ENCODE measurements around the gene LRGUK. TPM values are rescaled to one million over a fixed set of nuclear protein-coding genes. Genes with fewer than 3 reads are reported as not detected.

Gene LRGUK
- total RNA-seq, 4 donors from 2014 or later = 0.07 to 1.0 (median 0.63) TPM

- no peak for ATAC-seq
- Histone ChIP-seq H3K27me3 (no peaks in the 10 kb centered on the region), H3K9me3 (no peaks in the 10 kb centered on the region), H3K4me1 (no peaks in the 10 kb centered on the region), H3K4me3 (no peak overlapping the region), H3K36me3 (no peaks in the 10 kb centered on the region), H3K27ac (no peak overlapping the region)
- no peak for TF ChIP-seq POLR2A (IDR thresholded peaks at IDR 0.05)
- WGBS, 2 donors (ENCODE audit: low coverage in 1 of 2) = 73 to 77% methylated on average over 2 of the region's 2 CpGs
Measured at GRCh38 chr7:134196439-134196838, 69.3 kb downstream of the LRGUK start.

- H3K36me3 ChIP-seq = no peaks in the 10 kb centered on the region
- H3K9me3 ChIP-seq = no peaks in the 10 kb centered on the region
- H3K4me3 ChIP-seq = no peak overlapping the region
- WGBS, 2 donors (ENCODE audit: low coverage in 1 of 2) = 90% methylated on average over 2 of the region's 2 CpGs
- TF ChIP-seq EP300 (IDR thresholded peaks at IDR 0.05) (no peak), POLR2A (IDR thresholded peaks at IDR 0.05) (no peak), POLR2AphosphoS5 (IDR thresholded peaks at IDR 0.05) (no peak), CTCF (IDR thresholded peaks at IDR 0.05) (no peak)
- no peaks in the 10 kb centered on the region for H3K4me1 ChIP-seq
- ATAC-seq = no peak
- no peak overlapping the region for H3K27ac ChIP-seq
- H3K27me3 ChIP-seq = no peaks in the 10 kb centered on the region
Measured at GRCh38 chr7:134197345-134197744, 70.2 kb downstream of the LRGUK start.

- Histone ChIP-seq H3K27ac (no peak overlapping the region), H3K36me3 (no peaks in the 10 kb centered on the region), H3K27me3 (no peaks in the 10 kb centered on the region), H3K4me3 (no peak overlapping the region), H3K4me1 (no peaks in the 10 kb centered on the region), H3K9me3 (no peaks in the 10 kb centered on the region)
- ATAC-seq = no peak
- TF ChIP-seq CTCF (IDR thresholded peaks at IDR 0.05) = no peak
- no peak for TF ChIP-seq EP300 (IDR thresholded peaks at IDR 0.05)
- TF ChIP-seq POLR2A (IDR thresholded peaks at IDR 0.05) = no peak
- no peak for TF ChIP-seq POLR2AphosphoS5 (IDR thresholded peaks at IDR 0.05)
- 91 to 98% methylated on average over 5 of the region's 5 CpGs for WGBS, 2 donors (ENCODE audit: low coverage in 1 of 2)
Measured at GRCh38 chr7:134200970-134201369, 73.8 kb downstream of the LRGUK start.

GRCh38 chr7:134201569-134202261 lies 74.6 kb downstream of the LRGUK start:
- TF ChIP-seq CTCF (IDR thresholded peaks at IDR 0.05) (no peak), POLR2AphosphoS5 (IDR thresholded peaks at IDR 0.05) (no peak), EP300 (IDR thresholded peaks at IDR 0.05) (no peak), POLR2A (IDR thresholded peaks at IDR 0.05) (no peak)
- Histone ChIP-seq H3K27me3 (no peaks in the 10 kb centered on the region), H3K36me3 (no peaks in the 10 kb centered on the region), H3K9me3 (no peaks in the 10 kb centered on the region), H3K4me3 (no peak overlapping the region), H3K27ac (no peak overlapping the region), H3K4me1 (no peaks in the 10 kb centered on the region)
- 98 to 100% methylated on average over 2 to 5 of the region's 7 CpGs for WGBS, 2 donors (ENCODE audit: low coverage in 1 of 2)
- ATAC-seq = no peak

GRCh38 chr7:134203186-134203889 lies 76.2 kb downstream of the LRGUK start:
- TF ChIP-seq CTCF (IDR thresholded peaks at IDR 0.05) (no peak), EP300 (IDR thresholded peaks at IDR 0.05) (no peak), POLR2AphosphoS5 (IDR thresholded peaks at IDR 0.05) (no peak), POLR2A (IDR thresholded peaks at IDR 0.05) (no peak)
- Histone ChIP-seq H3K27me3 (no peaks in the 10 kb centered on the region), H3K36me3 (no peaks in the 10 kb centered on the region), H3K9me3 (no peaks in the 10 kb centered on the region), H3K4me3 (no peak overlapping the region), H3K27ac (no peak overlapping the region), H3K4me1 (no peaks in the 10 kb centered on the region)
- 79 to 93% methylated on average over 4 of the region's 4 CpGs for WGBS, 2 donors (ENCODE audit: low coverage in 1 of 2)
- ATAC-seq = no peak
